Loucy (cell line): ENCODE results near the gene MKRN2.

Experiments used
- H2AFZ ChIP-seq: fragments of 200-600 bp; sonication (generic); 2 replicates; pipeline ENCODE4 v1.6.0; 2016; ENCODE audit warnings: antibody characterized with exemption, mild to moderate bottlenecking, low read length, moderate library complexity
- H3F3A ChIP-seq: fragments of 200-600 bp; 2 replicates; pipeline ENCODE4 v1.6.0; 2016; ENCODE audit warnings: antibody characterized with exemption, low read depth, mild to moderate bottlenecking
- H3K27me3 ChIP-seq: fragments of 200-600 bp; sonication (generic); 2 replicates; pipeline ENCODE4 v1.6.1; 2014; ENCODE audit warnings: low read length, mild to moderate bottlenecking; ENCODE audit not compliant: insufficient read depth, poor library complexity, severe bottlenecking
- H3K36me3 ChIP-seq: fragments of 200-600 bp; sonication (generic); 2 replicates; pipeline ENCODE4 v1.6.1; 2016; ENCODE audit warnings: low read length; ENCODE audit not compliant: insufficient read depth
- H3K4me1 ChIP-seq: fragments of 200-600 bp; sonication (generic); 2 replicates; pipeline ENCODE4 v1.5.1; 2014; ENCODE audit warnings: low read length, mild to moderate bottlenecking; ENCODE audit not compliant: insufficient read depth, poor library complexity, severe bottlenecking
- H3K4me2 ChIP-seq: fragments of 200-600 bp; sonication (generic); 2 replicates; pipeline ENCODE4 v1.6.0; 2014; ENCODE audit warnings: antibody characterized with exemption, low read length, low read depth, mild to moderate bottlenecking; ENCODE audit not compliant: poor library complexity, severe bottlenecking
- H3K4me3 ChIP-seq: fragments of 200-600 bp; sonication (generic); 2 replicates; pipeline ENCODE4 v1.5.1; 2014; ENCODE audit warnings: low read length, mild to moderate bottlenecking, mixed read lengths; ENCODE audit not compliant: poor library complexity, severe bottlenecking
- H3K79me2 ChIP-seq: fragments of 200-600 bp; sonication (generic); 2 replicates; pipeline ENCODE4 v1.6.1; 2014; ENCODE audit warnings: low read length; ENCODE audit not compliant: insufficient read depth
- H3K9ac ChIP-seq: fragments of 200-600 bp; sonication (generic); 2 replicates; pipeline ENCODE4 v1.6.0; 2014; ENCODE audit warnings: mild to moderate bottlenecking, low read depth, low read length, moderate library complexity; ENCODE audit not compliant: poor library complexity, severe bottlenecking
- H3K9me2 ChIP-seq: fragments of 200-600 bp; sonication (generic); replicated peaks from 2 replicates; pipeline ENCODE4 v1.6.1; 2016; ENCODE audit warnings: low read depth, low read length, mixed read lengths
- H3K9me3 ChIP-seq: fragments of 200-600 bp; sonication (generic); 2 replicates; pipeline ENCODE4 v1.6.1; 2014; ENCODE audit warnings: mild to moderate bottlenecking, antibody characterized with exemption, low read length, low read depth; ENCODE audit not compliant: insufficient read depth
- H4K20me1 ChIP-seq: fragments of 200-600 bp; sonication (generic); 2 replicates; pipeline ENCODE4 v1.6.0; 2014; ENCODE audit warnings: antibody characterized with exemption, low read length, mild to moderate bottlenecking; ENCODE audit not compliant: insufficient read depth, poor library complexity, severe bottlenecking
- EZH2phosphoT487 ChIP-seq: fragments of 200-600 bp; IDR thresholded peaks from 2 replicates; pipeline ENCODE4 v1.6.1; 2018; ENCODE audit warnings: antibody characterized with exemption, mild to moderate bottlenecking, moderate library complexity, borderline replicate concordance
- TF ChIP-seq, protein P1 (sequence below): fragments of 200-600 bp; sonication (generic); conservative IDR thresholded peaks from 2 replicates; pipeline ENCODE4 v1.5.1; 2014; ENCODE audit warnings: mild to moderate bottlenecking, antibody characterized with exemption, low read length

MKRN2 gene

DNA sequence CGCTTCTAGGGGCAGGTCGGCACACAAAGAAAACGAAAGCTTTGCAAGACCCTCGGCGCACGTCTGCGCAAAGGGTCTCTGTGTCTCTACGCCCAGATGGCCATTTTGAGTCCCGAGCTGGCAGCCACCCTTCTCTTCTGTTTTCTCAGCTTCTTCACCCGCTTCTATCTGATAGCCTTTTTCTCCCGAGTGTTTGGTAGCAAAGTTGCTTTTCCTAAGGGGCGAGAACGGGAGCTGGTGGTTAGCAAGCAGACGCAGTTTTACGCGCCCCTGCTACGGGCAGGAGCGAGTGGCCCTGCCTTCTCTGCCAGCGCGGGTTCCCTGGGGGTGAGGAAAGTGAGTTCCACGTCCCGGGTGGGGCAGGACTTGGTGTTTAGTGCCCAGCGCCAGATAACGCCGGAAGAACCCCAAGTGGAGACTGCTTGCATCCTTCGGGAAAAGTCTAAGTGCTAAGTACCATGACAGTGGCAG lies 2.9 kb upstream of the MKRN2 start:
- H3K4me2 ChIP-seq = peak overlapping the region; percentile 83
- no peaks in the 10 kb centered on the region for H3K36me3 ChIP-seq
- no peaks in the 10 kb centered on the region for H3K9me2 ChIP-seq
- TF ChIP-seq, protein P1, sequence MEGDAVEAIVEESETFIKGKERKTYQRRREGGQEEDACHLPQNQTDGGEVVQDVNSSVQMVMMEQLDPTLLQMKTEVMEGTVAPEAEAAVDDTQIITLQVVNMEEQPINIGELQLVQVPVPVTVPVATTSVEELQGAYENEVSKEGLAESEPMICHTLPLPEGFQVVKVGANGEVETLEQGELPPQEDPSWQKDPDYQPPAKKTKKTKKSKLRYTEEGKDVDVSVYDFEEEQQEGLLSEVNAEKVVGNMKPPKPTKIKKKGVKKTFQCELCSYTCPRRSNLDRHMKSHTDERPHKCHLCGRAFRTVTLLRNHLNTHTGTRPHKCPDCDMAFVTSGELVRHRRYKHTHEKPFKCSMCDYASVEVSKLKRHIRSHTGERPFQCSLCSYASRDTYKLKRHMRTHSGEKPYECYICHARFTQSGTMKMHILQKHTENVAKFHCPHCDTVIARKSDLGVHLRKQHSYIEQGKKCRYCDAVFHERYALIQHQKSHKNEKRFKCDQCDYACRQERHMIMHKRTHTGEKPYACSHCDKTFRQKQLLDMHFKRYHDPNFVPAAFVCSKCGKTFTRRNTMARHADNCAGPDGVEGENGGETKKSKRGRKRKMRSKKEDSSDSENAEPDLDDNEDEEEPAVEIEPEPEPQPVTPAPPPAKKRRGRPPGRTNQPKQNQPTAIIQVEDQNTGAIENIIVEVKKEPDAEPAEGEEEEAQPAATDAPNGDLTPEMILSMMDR = no peak
- peak overlapping the region; percentile 95 for H2AFZ ChIP-seq
- peaks cover 16% of the 10 kb centered on the region for H4K20me1 ChIP-seq
- H3F3A ChIP-seq = no peaks in the 10 kb centered on the region
- H3K4me3 ChIP-seq = peak overlapping the region; percentile 75
- peaks cover 20% of the 10 kb centered on the region for H3K79me2 ChIP-seq
- no peaks in the 10 kb centered on the region for H3K27me3 ChIP-seq
- peaks cover 21% of the 10 kb centered on the region for H3K4me1 ChIP-seq
- H3K9me3 ChIP-seq = no peaks in the 10 kb centered on the region
- H3K9ac ChIP-seq = peak overlapping the region; percentile 82

DNA sequence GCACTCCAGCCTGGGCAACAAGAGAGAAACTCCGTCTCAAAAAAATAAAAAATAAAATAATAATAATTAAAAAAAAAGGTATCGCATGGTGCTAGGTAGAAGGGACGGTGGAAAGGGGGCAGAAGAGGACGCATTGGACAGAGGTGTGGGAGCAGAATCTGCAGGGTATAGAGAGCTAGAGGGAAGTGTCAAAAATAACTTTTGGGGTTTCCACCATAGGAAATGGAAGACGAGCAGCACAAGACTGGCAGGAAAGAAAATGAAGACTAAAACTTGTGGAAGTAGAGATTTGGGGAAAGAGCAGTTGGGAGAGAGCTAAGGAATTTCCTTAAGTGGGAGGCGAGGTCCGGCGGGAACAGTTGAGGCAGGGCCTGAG lies 585 bp upstream of the MKRN2 start:
- Histone ChIP-seq H3K36me3 (no peaks in the 10 kb centered on the region), H3K9me2 (no peaks in the 10 kb centered on the region), H3K4me1 (peaks cover 43% of the 10 kb centered on the region), H4K20me1 (peaks cover 37% of the 10 kb centered on the region), H3K4me3 (peak overlapping the region; percentile 89), H3K4me2 (peak overlapping the region; percentile 73), H3K27me3 (no peaks in the 10 kb centered on the region), H3K9me3 (no peaks in the 10 kb centered on the region), H3F3A (no peaks in the 10 kb centered on the region), H3K79me2 (peaks cover 44% of the 10 kb centered on the region), H3K9ac (peak overlapping the region; percentile 85), H2AFZ (peak overlapping the region; percentile 99)
- TF ChIP-seq, protein P1 = no peak
- no peak for TF ChIP-seq EZH2phosphoT487

DNA sequence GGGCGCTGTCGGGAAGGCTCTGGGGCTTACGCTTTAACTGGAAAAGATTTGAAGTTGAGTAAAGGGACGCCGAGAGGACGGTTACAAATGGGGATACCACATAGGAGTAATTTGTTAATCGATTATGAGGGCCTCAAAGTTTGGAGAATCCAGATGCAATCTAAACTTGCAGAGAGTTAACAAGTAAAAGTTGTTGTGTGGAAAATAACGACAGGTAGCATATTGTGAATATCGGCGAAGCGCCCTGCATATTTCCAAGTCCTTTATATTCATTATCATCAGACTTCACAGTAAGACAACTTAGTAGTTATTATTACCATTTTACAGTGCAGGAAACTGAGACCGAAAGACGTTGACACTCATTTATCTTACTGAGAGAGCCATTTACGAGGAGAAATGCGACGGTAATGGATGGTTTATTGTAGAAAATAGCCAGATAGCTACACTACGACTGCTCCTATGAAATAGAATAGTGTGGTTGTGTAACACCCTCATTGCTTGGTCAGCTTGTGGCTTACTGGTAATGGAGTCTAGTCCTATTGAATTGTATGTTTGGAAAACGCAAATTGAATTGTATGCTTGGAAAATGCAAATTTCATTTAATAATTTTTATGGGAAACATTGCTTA lies 700 bp downstream of the MKRN2 start:
- no peaks in the 10 kb centered on the region for H3K36me3 ChIP-seq
- H3F3A ChIP-seq = no peaks in the 10 kb centered on the region
- peaks cover 50% of the 10 kb centered on the region for H4K20me1 ChIP-seq
- TF ChIP-seq, protein P1 = no peak
- H3K4me2 ChIP-seq = peak overlapping the region; percentile 92
- H3K4me1 ChIP-seq = peaks cover 48% of the 10 kb centered on the region
- peak overlapping the region; percentile 93 for H2AFZ ChIP-seq
- H3K79me2 ChIP-seq = peaks cover 56% of the 10 kb centered on the region
- no peaks in the 10 kb centered on the region for H3K9me3 ChIP-seq
- peak overlapping the region; percentile 89 for H3K4me3 ChIP-seq
- H3K9me2 ChIP-seq = no peaks in the 10 kb centered on the region
- H3K9ac ChIP-seq = peak overlapping the region; percentile 85
- no peaks in the 10 kb centered on the region for H3K27me3 ChIP-seq
